T-helper 17 cell (primary cell): Measurements from ENCODE around the gene MYO7B. TPM values are rescaled to one million over a fixed set of nuclear protein-coding genes. Genes with fewer than 3 reads are reported as not detected.

ENCODE experiments used
- ATAC-seq: fragments of 150-1000 bp; cut with Tn5 transposase; 2 replicates; pipeline ENCODE4 v1.10.0; 2021; ENCODE audit warnings: mild to moderate bottlenecking, moderate library complexity
- DNase-seq, 3 donors: peaks; one replicate each; pipeline versions ENCODE4 v3.0.0 to v3.0.0-alpha.2; 2020 to 2021
- H3K9me3 ChIP-seq: one replicate; pipeline ENCODE4 v1.7.0; 2013; ENCODE audit warnings: low read length, mild to moderate bottlenecking; ENCODE audit not compliant: control insufficient read depth, poor library complexity, severe bottlenecking
- H3K27ac Mint-ChIP-seq: one replicate; pipeline ENCODE4 v1.8.0; 2022; ENCODE audit warnings: mild to moderate bottlenecking, moderate library complexity, mixed read lengths
- H3K27me3 Mint-ChIP-seq: one replicate; pipeline ENCODE4 v1.8.0; 2022; ENCODE audit warnings: mixed read lengths
- H3K36me3 Mint-ChIP-seq: one replicate; pipeline ENCODE4 v1.8.0; 2022; ENCODE audit warnings: low read depth, mixed read lengths
- H3K4me1 Mint-ChIP-seq: one replicate; pipeline ENCODE4 v1.8.0; 2022; ENCODE audit warnings: mild to moderate bottlenecking, mixed read lengths
- H3K4me3 Mint-ChIP-seq: one replicate; pipeline ENCODE4 v1.8.0; 2022; ENCODE audit warnings: mild to moderate bottlenecking, moderate library complexity, mixed read lengths
- total RNA-seq, 4 donors: library from RNA in 2 of 4; stranded (reverse) in 2 of 4; gene quantifications; one replicate each; pipeline ENCODE4 v1.2.3 and lab custom pipeline; 2022 to 2026

MYO7B gene
- total RNA-seq, 2 donors from 2014 or later, result 0.23 to 0.75 TPM

DNA sequence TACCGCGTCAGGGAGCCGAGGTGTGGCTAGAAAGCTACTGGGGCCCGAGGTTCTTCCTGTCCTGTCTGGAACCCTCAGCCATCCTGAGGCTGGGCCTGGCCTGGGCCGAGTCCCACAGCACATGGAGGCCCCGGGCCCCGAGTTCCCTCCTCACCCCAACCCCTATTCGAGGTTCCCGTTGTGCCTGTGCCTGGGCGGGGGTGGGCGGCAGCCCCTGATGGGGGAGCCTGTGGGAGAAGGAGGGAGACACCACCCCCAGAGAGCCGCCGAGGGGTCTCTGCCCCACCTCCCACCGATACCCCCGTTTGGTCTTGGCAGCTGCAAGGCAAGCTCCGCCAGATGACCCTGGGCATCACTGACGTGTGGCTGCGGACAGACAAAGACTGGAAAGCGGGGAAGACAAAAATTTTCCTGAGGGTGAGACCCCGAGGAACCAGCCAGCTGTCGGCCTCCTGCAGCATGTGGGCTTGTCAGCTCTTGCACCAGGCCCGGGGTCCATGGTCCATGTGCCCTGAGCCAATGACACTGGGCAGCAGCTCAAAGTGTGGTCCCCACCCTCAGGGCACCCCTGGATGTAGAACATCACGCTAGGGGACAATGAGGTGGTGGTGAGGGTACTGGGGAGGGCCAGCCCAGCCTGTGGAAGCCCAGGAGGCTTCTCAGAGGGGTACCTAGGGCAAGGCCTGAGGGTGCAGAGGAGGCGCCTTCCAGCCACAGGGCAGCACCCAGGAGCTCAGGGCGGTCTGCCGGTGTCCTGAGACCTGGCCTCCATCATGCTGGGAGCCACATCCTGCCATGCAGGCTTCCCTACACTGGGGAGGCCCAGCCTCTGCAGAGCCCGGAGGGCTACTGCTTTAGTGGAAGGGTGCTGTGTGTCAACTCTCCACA, 58.0 kb downstream of the MYO7B start:
- ATAC-seq (no peak), DNase-seq (no peak)
- Mint-ChIP-seq H3K4me1 (peaks cover 5% of the 10 kb centered on the region), H3K27ac (no peak overlapping the region), H3K27me3 (no peaks in the 10 kb centered on the region), H3K4me3 (no peak overlapping the region), H3K36me3 (peaks cover 2% of the 10 kb centered on the region)
- no peaks in the 10 kb centered on the region for H3K9me3 ChIP-seq

- ATAC-seq (no peak), DNase-seq (no peak)
- Mint-ChIP-seq H3K4me1 (peaks cover 5% of the 10 kb centered on the region), H3K27ac (no peak overlapping the region), H3K27me3 (no peaks in the 10 kb centered on the region), H3K4me3 (no peak overlapping the region), H3K36me3 (peaks cover 2% of the 10 kb centered on the region)
- H3K9me3 ChIP-seq, result no peaks in the 10 kb centered on the region
These were observed 58.7 kb downstream of the MYO7B start for GRCh38 chr2:127594116-127594591.

DNA sequence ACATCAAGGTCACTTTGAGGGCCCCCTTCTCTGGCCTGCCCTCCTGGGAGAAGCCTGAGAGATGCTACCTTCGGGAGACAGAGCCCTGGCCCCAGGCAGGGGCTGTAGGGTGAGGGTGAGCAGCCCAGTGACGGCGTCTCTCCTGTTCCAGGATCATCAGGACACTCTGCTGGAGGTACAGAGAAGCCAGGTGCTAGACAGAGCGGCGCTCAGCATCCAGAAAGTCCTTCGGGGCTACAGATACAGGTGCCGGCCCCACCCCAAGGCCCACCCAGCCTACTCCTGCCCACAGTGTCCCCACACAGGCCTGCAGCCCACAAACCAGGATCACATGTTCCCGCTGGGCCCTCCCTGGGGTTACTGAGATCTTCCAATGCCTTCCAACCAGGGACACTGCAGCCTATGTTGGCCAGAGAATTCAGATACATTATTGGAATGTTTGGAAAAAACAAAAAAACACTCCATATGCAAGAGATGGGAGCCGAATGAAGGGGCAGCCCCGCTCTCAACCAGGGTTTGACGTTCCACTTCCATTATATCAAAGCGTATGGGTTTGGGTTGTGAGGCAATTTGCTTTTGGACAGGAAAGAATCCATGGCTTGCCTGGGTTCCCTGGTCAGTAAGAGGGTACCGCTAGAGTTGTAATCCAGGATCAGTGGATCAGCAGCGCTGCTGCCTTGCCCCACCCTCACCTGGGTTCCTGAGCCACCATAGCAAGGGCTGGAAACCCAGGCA, 61.0 kb downstream of the MYO7B start:
- H3K4me3 Mint-ChIP-seq, result no peak overlapping the region
- no peak for DNase-seq
- peaks cover 2% of the 10 kb centered on the region for H3K36me3 Mint-ChIP-seq
- H3K27me3 Mint-ChIP-seq, result peaks cover 12% of the 10 kb centered on the region
- ATAC-seq, result no peak
- peaks cover 5% of the 10 kb centered on the region for H3K4me1 Mint-ChIP-seq
- no peak overlapping the region for H3K27ac Mint-ChIP-seq
- no peaks in the 10 kb centered on the region for H3K9me3 ChIP-seq

DNA sequence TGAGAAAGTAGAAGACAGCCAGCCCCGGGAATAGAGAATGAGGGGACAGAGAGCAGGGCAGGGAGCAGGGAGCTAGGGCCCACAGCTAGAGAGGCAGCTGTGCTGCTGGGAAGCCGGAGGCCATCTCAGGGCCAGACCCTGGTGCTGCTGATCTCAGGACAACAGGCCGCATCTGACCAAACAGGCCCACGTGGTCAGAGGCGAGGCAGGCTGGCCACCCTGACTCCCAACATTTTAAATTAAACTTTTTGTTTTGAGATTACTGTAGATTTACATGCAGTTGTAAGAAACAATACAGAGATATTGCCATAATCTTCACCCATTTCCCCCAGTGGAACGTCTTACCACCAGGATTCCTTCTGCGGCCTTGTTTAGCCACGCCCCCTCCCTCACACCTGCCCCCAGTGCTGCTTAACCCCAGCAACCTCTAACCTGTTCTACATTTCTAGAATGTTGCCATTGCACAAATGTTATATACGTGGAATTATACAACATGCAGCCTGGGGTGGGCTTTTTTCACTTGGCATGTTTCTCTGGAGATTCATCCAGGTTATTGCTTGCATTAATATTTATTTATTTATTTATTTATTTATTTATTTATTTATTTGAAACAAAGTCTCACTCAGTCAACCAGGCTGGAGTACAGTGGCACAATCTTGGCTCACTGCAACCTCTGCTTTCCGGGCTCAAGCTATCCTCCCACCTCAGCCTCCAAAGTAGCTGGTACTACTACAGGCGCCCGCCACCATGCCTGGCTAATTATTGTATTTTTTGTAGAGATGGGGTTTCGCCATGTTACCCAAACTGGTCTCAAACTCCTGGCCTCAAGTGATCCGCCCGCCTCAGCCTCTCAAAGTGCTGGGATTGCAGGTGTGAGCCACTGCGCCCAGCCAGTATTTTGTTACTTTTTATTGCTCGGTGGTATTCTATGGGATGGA, 61.8 kb downstream of the MYO7B start:
- ATAC-seq, result no peak
- H3K9me3 ChIP-seq, result no peaks in the 10 kb centered on the region
- H3K4me1 Mint-ChIP-seq, result peaks cover 5% of the 10 kb centered on the region
- no peak for DNase-seq
- H3K4me3 Mint-ChIP-seq, result no peak overlapping the region
- no peak overlapping the region for H3K27ac Mint-ChIP-seq
- H3K36me3 Mint-ChIP-seq, result peaks cover 2% of the 10 kb centered on the region
- H3K27me3 Mint-ChIP-seq, result peaks cover 15% of the 10 kb centered on the region

DNA sequence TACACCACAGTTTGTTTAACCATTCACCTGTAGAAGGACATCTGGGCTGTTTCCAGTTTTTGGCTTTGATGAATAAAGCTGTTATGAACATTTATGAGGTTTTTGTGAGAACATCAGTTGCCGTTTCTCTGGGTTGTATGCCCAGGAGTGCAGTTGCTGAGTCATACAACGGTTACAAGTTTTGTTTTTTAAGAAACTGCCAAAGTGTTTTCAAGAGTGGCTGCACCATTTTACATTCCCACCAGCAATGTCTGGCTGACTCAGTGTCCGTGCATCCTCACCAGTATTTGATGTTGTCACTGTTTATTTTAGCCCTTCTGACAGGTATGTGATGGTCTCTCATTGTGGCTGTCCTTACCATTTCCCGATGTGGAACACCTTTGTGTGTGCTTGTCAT, 62.5 kb downstream of the MYO7B start:
- H3K4me3 Mint-ChIP-seq, result no peak overlapping the region

GRCh38 chr2:127598711-127599110, 63.2 kb downstream of the MYO7B start:
- Mint-ChIP-seq H3K4me3 (no peak overlapping the region), H3K4me1 (peaks cover 5% of the 10 kb centered on the region), H3K27me3 (peaks cover 15% of the 10 kb centered on the region), H3K36me3 (peaks cover 2% of the 10 kb centered on the region), H3K27ac (no peak overlapping the region)
- ATAC-seq (no peak), DNase-seq (no peak)
- no peaks in the 10 kb centered on the region for H3K9me3 ChIP-seq

More for the DNA sequence above, 62.5 kb downstream of the MYO7B start:
- ATAC-seq, result no peak
- Mint-ChIP-seq H3K4me1 (peaks cover 5% of the 10 kb centered on the region), H3K27ac (no peak overlapping the region), H3K27me3 (peaks cover 15% of the 10 kb centered on the region), H3K36me3 (peaks cover 2% of the 10 kb centered on the region)
- DNase-seq, result no peak
- no peaks in the 10 kb centered on the region for H3K9me3 ChIP-seq

- H3K4me3 Mint-ChIP-seq, result no peak overlapping the region
- H3K27me3 Mint-ChIP-seq, result peaks cover 17% of the 10 kb centered on the region
These were observed 63.7 kb downstream of the MYO7B start for GRCh38 chr2:127599211-127599610.

GRCh38 chr2:127604986-127605385, 69.5 kb downstream of the MYO7B start:
- Mint-ChIP-seq H3K27ac (no peak overlapping the region), H3K4me3 (no peak overlapping the region), H3K4me1 (peaks cover 4% of the 10 kb centered on the region), H3K36me3 (no peaks in the 10 kb centered on the region), H3K27me3 (peaks cover 37% of the 10 kb centered on the region)
- ATAC-seq (no peak), DNase-seq (no peak)
- H3K9me3 ChIP-seq, result no peaks in the 10 kb centered on the region

More at GRCh38 chr2:127599211-127599610, 63.7 kb downstream of the MYO7B start:
- Mint-ChIP-seq H3K27ac (no peak overlapping the region), H3K4me1 (peaks cover 5% of the 10 kb centered on the region), H3K36me3 (peaks cover 2% of the 10 kb centered on the region)
- H3K9me3 ChIP-seq, result no peaks in the 10 kb centered on the region
- DNase-seq (no peak), ATAC-seq (no peak)

GRCh38 chr2:127605691-127606263, 70.3 kb downstream of the MYO7B start:
- H3K4me3 Mint-ChIP-seq, result no peak overlapping the region
- ATAC-seq, result no peak
- H3K36me3 Mint-ChIP-seq, result no peaks in the 10 kb centered on the region
- peaks cover 44% of the 10 kb centered on the region for H3K27me3 Mint-ChIP-seq
- H3K9me3 ChIP-seq, result no peaks in the 10 kb centered on the region
- no peak for DNase-seq
- peaks cover 4% of the 10 kb centered on the region for H3K4me1 Mint-ChIP-seq
- no peak overlapping the region for H3K27ac Mint-ChIP-seq

GRCh38 chr2:127606625-127607398, 71.3 kb downstream of the MYO7B start:
- Mint-ChIP-seq H3K4me3 (no peak overlapping the region), H3K4me1 (peaks cover 4% of the 10 kb centered on the region), H3K27me3 (peaks cover 45% of the 10 kb centered on the region), H3K27ac (no peak overlapping the region), H3K36me3 (peaks cover 2% of the 10 kb centered on the region)
- ATAC-seq (no peak), DNase-seq (no peak)
- no peaks in the 10 kb centered on the region for H3K9me3 ChIP-seq

- DNase-seq (peak in 1 of 3 donors; percentile 7), ATAC-seq (no peak)
- H3K36me3 Mint-ChIP-seq, result peaks cover 2% of the 10 kb centered on the region
- peaks cover 47% of the 10 kb centered on the region for H3K27me3 Mint-ChIP-seq
- peaks cover 4% of the 10 kb centered on the region for H3K4me1 Mint-ChIP-seq
- no peak overlapping the region for H3K27ac Mint-ChIP-seq
- H3K9me3 ChIP-seq, result no peaks in the 10 kb centered on the region
- no peak overlapping the region for H3K4me3 Mint-ChIP-seq
These were observed 72.0 kb downstream of the MYO7B start for GRCh38 chr2:127607399-127607908.
